GM18867 (cell line): ENCODE data around the gene HOXA3.

Experiments used
- ATAC-seq: cut with Tn5 transposase; IDR thresholded peaks from one replicate; pipeline ENCODE4 v1.9.1; 2021; ENCODE audit warnings: mild to moderate bottlenecking, moderate library complexity; ENCODE audit not compliant: unreplicated experiment

The HOXA3 gene

DNA sequence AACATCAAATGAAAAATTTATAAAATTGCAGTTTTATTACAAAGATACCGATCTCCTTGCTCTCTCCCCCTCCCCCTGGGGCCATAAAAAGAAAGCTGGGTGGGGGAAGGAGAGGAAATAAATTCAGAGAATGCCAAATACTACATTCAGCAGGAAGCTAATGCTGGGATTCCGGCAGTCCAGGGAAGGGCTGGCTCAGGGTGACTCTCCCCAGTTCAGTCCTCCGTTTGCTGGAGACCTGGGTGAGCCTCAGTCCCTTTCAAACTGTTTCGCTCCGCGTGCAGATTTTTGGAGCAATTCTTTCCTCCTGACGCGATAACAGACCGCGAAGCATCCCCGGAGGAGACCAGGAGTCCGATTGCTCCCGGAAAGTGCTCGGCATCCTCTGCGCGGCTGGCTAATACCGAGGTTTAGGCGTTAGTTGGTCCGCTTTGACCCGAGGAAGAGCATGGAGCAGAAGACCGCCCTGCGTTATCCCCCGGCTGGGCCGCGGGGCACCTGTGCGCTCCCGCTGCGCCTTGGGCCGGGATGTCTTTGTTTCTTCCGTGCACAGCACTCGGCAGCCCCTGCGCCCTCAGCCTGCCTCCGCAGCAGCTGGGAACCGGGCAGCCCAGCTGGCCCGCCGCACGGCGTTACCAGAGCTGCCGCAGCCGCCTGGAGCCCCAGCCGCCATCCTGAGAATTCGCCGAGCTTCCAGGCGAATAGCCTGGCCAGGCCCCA lies 46.0 kb downstream of the HOXA3 start:
- ATAC-seq = no peak

DNA sequence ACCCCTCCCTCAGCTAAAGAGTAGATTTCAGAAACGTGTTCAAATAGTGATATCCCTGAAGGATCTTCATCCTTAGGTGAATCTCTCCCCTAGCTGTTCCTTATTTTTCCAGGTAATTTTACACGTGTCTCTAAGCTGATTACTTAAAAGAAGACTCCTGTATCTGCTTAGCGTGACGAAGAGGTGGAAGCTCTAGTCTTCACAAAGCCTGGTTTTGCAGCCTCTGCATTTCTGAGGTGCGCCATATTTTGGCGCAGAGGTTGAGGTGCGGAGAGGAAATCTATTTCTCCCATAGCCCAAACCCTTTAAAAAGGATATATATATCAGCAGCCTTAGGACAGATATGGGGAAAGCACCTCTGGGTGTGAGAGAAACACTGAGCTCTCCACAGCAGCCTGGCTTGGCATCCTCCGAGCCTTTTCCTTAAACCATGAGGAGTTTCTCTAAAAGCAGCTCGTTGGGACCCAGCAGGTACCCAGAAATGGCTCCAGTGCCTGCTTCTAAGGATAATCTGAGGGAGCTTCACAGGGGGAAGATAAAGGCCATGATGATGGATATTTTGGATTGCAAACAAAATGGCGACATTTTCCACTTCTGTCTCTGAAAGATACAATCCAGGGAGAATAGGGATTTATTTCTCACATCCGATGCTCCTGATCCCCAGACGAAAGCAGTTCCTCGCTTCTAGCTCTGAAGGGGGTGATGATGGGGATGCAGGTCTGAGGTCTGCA lies 46.9 kb downstream of the HOXA3 start:
- ATAC-seq = no peak

DNA sequence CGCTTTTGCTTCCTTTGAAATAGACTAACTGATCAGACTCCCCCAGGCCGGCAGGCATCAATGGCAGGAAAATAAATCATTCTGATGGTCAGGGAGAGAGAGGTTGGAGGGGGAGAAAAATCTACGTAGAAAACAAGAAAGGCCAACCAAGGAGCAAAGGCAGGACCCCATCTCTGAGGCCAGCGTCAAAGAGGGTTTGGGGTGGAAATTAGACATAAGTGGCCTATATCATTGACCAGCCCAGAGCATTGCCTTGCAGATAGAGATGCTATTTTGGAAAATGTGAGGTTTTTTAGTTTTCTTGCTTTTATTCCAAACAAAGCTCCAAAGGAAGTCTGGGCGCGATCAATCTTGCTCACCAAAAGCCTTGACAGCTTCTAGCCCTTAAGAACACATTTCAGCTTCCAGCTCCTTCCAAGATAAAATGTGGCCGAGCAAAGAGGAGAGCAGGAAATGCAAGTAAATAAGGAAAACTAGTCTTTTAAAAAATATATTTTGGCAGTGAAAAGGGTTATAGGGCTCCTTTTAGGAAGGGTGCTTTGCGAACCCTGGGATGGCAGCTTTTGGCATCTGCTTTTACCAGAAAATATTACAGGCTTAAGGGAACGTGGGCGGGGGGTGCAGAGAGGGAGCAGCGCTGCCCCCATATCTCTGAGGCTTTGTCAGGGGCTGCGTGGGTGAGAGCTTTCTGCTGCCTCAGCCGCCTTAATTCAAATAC lies 47.9 kb downstream of the HOXA3 start:
- no peak for ATAC-seq

DNA sequence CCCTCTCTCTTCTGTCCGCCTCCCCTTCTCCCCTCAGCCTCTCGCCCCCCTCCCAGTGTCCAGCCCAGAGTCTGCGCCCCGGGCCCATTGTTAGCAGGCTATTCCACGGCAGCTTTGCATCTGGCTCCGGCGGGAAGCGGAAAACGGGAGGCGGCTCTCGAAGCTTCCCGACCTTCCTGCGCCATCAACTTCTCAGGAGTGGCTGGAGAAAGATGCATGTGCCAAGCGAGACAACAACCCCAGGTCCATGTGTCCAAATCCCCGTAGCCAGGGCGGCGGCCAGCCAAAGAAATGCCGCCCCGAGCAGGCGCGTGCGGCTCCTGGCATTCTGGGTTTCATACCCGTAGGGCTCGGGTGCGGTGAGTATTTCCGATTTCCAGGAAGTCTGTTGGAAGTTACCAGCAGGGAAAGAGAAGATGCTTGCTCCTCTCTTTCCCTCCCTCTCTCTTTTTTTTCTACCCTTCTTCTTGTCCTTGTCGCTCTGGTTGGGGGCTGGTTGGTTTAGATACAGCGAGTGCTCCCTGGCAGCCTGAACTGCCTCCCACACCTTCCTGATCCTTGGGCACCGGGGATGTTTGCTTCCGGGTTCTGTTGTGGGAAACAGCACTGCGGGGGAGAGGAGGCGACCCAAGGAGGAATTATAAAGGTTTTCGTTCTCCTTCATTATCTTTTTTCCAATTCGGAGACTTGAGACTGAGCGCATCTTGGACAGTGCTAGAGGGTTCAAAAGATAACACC lies 48.7 kb downstream of the HOXA3 start:
- no peak for ATAC-seq

DNA sequence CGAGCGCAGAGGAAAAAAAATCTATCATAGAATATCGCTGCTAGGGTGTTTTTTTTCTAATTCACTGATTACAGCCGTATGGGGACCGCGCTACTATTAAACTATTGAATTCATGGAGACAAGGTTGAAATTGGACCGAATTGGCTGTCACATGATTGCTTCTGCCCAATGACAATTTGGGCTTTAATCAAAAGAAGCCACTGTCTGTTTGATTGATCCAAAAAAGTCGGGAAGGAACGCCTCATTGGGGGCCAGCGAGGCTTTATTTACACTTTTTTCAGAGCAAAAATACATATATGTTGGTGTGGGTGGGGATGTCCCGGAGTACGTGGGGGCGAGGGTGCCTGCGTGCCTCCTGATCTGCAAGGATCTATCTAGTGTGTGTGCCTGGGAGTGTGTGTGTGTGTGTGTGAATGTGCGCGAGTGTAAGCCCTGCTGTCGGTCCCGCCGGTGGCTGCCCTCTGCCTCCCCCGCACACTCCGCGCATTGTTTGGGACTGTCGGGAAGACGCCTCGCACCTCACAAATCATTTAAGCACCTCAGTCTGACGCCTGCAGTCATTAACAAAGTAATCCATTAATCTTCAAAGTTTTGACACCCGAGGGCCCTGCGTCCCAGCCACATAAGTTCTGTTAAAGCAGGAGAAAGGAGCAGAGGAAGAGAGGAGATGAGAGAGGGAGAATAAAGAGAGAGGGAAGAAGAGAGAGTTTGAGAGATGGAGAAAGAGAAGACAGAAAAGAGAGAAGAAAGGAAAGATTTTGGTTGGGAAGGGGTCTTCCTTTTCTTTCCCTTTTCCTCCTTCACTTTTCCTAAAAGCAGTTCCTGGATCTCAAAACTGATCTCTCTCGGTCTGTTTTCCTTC lies 49.6 kb downstream of the HOXA3 start, which contains the start of gene HOXA2:
TSS of gene HOXA2 (minus strand) at position 103 of the 862 bp plus-strand sequence. CDS start 183 bp downstream, outside the sequence.
- ATAC-seq = no peak

DNA sequence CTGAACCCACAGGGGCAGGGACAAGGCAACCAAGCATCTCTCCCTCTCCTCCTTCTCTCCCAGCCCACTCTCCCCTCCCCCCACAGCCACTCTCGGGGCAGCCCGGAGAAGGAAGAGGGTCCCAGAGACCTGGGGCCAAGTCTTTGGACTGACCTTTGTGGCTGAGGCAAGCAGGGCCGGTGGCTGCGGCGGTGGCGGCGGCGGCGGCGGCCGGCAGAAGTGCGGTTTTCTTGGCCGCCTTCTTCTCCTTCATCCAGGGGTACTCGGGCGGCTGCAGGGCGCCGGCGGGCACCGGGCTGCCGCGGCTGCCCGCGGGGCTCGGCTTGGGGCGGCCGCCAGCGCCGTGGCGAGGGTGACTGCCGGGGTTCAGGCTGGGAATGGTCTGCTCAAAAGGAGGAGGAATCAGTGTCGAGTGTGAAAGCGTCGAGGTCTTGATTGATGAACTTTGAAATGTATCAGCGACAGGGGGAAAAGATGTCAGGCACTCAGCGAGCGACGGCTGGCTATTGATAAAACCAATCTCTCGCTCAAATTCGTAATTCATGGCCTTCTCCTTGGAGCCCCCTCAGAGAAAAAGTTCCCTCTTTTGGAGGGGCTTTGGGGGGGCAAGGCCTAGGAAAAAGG lies 50.3 kb downstream of the HOXA3 start:
- ATAC-seq = no peak

DNA sequence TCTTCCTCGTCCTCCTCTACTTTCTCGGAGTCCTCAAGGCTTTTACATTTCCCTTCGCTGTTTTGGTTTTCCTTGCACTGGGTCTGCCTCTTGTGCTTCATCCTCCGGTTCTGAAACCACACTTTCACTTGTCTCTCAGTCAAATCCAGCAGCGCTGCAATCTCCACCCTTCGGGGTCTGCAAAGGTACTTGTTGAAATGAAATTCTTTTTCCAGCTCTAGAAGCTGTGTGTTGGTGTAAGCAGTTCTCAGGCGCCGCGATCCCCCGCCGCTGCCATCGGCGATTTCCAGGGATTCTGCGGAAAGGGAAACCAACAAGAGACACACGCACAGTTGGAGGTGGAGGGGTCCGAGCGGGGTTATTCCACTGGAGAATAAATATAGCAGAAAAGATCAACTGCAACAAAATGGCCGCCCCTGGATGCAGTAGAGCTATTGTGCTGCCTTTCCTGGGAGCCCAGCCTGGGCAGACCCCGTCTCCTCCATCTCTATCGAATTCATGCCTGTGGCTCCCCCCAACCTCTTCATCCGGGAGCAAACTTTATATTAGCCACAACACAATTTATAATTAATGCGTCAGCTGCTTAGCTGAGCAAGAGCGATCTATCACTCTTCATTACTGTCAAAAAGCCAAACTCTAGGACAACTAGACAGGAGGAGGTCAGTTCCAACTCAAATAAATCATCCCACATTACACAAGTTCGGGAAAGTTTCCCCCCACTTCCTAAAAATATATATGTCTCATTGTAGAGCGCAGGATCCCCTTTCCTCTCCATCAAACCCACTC lies 51.0 kb downstream of the HOXA3 start:
- no peak for ATAC-seq

DNA sequence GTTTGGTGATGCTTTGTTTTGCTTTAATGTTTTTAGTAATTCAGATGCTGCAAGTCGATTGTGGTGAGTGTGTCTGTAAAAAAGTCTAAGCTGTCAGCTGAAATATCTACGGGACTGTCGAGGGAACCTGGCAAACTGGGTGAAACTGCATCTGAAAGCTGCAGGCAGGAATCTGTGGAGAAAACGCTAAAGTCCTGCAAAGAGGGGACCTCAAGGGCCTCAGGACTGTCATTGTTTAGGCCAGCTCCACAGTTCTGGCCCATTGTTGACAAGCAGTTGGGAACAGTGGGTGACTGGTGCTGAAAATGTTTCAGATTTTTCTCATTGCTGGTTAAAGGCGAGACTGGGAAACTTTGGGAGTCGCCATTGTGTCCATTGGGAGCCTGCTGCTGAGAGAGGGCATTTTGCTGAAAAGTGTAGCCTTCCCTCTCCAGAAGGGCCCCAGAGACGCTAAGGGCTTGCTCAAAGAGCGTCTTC lies 51.7 kb downstream of the HOXA3 start:
- ATAC-seq = no peak

DNA sequence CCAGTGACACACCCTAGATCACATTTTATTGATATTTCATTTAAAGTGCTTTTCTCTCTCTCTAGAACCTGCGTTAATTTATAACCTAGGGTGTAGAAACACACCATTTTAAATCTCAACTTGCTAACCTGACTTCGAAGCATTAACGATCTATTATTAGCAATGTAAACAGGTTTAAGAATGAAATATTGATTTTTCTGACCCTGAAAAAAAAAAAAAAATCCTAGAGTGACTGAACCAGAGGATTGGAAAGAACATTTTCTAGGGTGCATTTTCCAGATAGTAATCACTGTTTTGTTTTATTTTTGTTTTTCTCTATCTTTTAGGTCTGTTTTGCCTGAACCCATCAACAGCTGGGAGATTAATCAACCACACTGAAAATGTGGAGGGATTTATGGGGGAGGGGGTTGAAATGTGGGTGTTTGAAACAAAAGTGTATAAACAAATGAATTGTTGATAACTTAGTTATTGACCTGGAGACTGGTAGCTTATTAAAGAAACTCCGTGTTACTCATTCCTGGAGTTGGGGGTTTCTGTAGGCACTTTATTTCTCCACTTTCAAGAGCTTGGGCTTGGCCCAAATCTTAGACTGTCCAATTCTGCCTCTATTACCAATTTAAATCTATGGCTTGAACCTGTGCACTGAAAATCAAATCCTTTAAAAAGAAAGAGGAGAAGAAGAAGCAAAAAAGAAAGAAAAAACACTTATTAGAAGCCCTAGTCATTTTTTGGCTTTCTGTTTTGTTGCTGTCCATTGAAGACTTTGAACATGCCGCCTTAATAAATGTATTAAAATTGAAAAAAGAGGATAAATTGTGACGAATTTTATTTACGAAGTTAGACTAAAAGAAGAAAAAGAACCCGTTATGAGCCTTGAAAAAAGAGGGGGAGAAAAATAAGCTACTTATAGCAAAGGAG lies 52.7 kb downstream of the HOXA3 start:
- ATAC-seq = no peak

DNA sequence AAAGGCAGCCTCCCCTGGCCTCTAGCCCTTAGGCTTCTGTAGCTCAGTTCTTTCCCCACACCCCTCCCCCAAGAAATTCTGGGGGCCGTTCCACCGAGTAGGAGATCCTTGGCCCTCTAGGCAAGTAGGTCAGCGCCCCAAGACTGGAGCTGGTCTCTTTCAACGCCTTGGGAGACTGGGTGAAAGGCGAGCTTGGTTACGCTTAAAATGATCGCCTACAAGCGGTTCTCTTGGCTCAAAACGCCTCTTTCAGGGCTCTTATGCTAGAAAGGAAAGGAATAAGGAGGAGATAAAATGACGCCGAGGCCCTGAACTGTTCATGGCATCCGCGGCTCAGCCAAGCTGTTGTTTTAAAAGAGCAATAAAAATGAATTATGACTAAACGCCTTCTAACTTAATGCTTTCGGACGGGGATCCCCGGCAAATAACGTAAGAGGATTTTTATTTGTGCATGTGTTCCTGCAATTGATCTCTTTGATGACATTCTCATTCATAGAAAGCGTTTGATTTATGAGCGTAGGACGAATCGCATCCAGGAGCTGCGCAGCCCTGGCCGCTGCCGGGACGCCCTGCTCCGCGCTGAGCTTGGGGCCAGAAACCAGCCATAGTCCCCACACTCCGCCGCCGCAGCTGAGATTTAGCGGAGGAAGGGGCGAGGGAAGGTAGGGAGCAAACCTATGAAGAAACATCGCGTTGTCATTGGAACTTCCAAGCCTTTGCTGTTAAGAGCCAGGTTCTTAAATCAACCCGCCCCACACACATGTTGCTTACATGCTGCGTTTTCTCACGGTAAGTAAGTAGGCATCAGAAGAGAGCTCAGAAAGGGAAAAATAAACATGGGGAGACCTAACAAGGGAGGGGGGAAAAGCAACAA lies 53.6 kb downstream of the HOXA3 start:
- no peak for ATAC-seq

DNA sequence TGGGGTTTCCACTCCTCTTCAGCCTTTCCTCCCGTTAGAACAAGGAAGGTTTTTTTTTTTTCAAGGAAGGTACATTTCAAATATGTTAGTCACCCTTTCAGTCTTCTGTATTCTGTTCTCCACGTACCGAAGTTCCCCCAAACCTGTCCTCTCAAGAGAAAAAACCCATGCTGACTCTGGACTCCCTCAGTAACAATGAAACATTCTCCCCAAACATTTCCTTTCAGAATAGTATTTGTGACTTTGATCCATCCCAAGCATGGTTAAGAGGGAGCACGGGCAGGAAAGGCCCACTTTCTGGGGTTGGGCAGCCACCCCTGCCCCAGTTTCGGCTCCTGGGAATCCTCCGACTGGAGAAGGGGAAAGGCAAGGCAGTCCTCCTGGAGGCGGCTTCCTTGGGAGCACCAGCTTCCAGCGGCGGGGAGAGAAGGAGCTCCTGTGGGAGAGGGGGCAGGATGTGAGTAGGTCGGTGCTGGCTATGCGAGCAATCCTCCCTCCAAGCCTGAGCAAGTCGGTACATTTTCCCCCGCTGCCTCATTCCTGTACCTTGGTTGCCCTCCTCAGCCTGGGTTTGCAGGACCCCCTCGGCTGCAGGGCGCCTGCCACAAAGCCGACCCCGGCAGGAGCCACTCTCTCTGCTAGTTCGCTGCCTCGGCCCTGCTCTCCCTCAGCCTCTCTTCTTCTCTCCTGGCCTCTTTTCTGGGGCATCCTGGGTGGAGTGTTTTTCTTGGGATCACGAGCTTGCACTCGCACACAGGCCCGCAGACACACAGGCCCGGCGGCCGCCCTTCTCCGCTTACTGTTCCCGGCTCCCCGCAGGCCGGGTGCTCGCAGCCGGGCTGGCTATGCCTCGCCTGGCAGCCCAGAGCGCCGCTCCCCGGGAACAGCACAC lies 54.5 kb downstream of the HOXA3 start:
- no peak for ATAC-seq

DNA sequence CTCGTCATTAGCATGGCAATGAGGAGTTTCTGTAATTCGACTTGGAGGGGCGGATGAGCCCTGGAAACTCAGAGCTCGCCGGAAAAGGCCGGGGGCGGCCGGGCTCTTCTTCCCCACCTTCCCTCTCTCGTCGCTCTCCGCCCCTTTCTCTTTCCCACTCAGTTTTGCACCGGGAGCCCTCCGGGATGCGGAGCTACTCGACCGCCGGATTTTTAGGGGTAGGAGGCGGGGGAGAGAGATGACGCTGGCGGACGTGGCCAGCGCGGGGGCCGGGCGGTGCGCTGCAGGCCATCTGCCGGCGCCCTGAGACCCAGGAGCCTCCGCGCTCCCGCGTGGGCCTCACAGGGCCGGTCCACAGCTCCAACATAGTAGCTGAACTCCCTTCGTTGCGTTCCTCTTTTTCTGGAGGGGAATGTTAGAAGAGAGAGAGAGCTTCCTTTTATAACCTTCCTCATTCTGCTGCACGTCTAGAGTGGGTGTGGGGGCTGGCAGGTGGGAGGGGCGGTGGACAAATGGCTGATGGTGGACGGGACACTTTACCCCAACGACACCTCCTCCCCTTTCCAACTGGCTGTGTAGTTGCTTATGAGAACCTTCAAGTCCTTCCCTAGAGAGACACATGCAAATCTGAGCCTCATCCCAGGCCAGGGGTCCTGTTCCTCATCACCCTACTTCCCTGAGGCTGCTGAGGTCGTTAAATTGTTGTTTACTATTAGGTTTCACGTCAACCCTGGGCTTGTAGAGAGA lies 55.4 kb downstream of the HOXA3 start:
- no peak for ATAC-seq

DNA sequence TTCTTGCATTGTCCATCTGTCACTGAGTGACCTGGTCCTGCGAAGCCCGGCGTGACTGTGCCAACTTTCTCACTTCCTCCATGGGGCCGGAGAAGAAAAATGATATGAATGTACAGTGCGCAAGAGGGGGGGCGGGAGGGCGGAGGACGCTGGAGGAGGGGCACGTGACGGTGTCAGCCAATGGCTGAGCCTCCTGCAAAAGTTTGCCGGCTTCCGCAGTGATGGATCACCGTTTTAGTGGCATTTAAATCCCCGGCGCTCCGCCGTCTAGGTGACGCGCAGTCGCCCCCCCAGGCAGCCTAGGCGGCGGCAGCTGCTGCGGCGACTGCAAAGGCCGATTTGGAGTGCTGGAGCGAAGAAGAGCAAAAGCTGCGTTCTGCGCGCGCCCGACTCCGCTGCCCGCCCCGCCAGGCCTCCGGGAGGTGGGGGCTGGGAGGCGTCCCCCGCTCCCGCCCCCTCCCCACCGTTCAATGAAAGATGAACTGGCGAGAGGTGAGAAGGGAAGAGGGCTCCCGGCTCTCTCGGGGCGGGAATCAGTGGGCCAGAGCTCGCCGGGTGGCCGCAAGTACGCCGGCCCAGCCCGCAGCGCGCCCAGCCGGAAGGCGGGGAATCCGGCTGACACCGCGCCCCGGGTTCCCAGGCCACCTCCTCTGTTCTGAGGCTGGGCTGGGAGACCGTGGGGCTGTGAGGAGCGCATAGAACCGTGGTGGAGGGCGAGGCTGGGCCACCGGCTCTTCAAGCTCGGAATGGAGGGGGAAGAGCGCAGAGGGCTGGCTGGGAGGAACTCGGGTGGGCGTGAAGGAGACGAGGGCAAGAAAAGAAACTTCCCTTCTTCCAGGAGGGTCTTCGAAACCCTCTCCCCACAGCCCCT lies 56.3 kb downstream of the HOXA3 start, which contains the start of gene HOXA1:
TSS of gene HOXA1 (minus strand) at position 104 of the 871 bp plus-strand sequence. CDS start at position 16, 88 bp downstream.
- peak; percentile 89 for ATAC-seq
